Transverse colon (tissue), 4 donors: ENCODE measurements around the gene PRKCG. TPM values are rescaled to one million over a fixed set of nuclear protein-coding genes. Genes with fewer than 3 reads are reported as not detected.

Experiments used
- DNase-seq: peaks from one replicate; pipeline ENCODE4 v3.0.0-alpha.2; 2019
- H3K27ac ChIP-seq, 4 donors: fragments of 200-600 bp; sonication (generic); 2 replicates each; pipeline ENCODE4 v1.5.1; 2016 to 2018; ENCODE audit warnings: inconsistent platforms in 4 of 4
- H3K27me3 ChIP-seq: fragments of 200-600 bp; sonication (generic); 2 replicates; pipeline ENCODE4 v1.5.1; 2017; ENCODE audit warnings: inconsistent platforms
- H3K36me3 ChIP-seq, 4 donors: fragments of 200-600 bp; sonication (generic); 2 replicates each; pipeline ENCODE4 v1.5.1; 2017 to 2019; ENCODE audit warnings: inconsistent platforms in 4 of 4
- H3K4me1 ChIP-seq, 4 donors: fragments of 200-600 bp; sonication (generic); 2 replicates each; pipeline ENCODE4 v1.5.1; 2017 to 2020; ENCODE audit warnings: inconsistent platforms in 4 of 4
- H3K4me3 ChIP-seq, 4 donors: fragments of 200-600 bp; sonication (generic); 1 replicate in 1 of 4; 2 replicates in 3 of 4; pipeline versions ENCODE4 v1.5.1 to v1.6.1; 2017 to 2019; ENCODE audit warnings: inconsistent platforms in 4 of 4
- H3K9me3 ChIP-seq, 2 donors: fragments of 200-600 bp; sonication (generic); 2 replicates each; pipeline ENCODE4 v1.5.1; 2017 to 2019; ENCODE audit warnings: inconsistent platforms in 2 of 2
- EP300 ChIP-seq: sonication (generic); formaldehyde crosslinking; IDR thresholded peaks from one replicate; pipeline ENCODE4 v1.6.1; 2017; ENCODE audit warnings: antibody characterized with exemption, low read depth
- POLR2A ChIP-seq: fragments of 450-650 bp; IDR thresholded peaks from one replicate; pipeline ENCODE4 v1.6.1; 2016; ENCODE audit warnings: antibody characterized with exemption, mild to moderate bottlenecking, moderate library complexity
- POLR2AphosphoS5 ChIP-seq, 3 donors: sonication (generic); formaldehyde crosslinking; IDR thresholded peaks; one replicate each; pipeline ENCODE4 v1.6.1; 2016; ENCODE audit warnings: antibody characterized with exemption in 3 of 3
- WGBS, 2 donors: methylation state at CpG; one replicate each; pipeline ENCODE4 v1.1.5; 2018; ENCODE audit warnings: low coverage in 1 of 2; 5-methylcytosine and 5-hydroxymethylcytosine counted together
- in situ Hi-C, 4 donors: fragments of 200-750 bp; cut with MboI; loops; one replicate each; pipeline versions ENCODE4 v1.15.0 to v1.15.1; 2017; ENCODE audit warnings: low sequenced_read_pairs in 3 of 4, low pct_ligation_motif_present in 1 of 4, low pct_unique_long_range_greater_than_20kb in 1 of 4
- intact Hi-C: fragments of 100-400 bp; cut with DNase I; formaldehyde crosslinking; loops from one replicate; pipeline ENCODE4 v1.15.1; 2023; ENCODE audit warnings: low total_unique reads
- total RNA-seq, 4 donors: library from RNA; depleted of rRNA; stranded (reverse); fragments of >200 nt; gene quantifications; one replicate each; pipeline ENCODE4 v1.1.0, GENCODE V29; 2016
- TF ChIP-seq, protein P1 (sequence below), 5 experiments: fragments of 200-600 bp in 3 of 5; fragments of 450-650 bp in 2 of 5; sonication (generic) in 3 of 5; IDR thresholded peaks; 1 replicate in 2 of 5; 2 replicates in 3 of 5; pipeline ENCODE4 v1.5.1; 2016 to 2017; ENCODE audit warnings: antibody characterized with exemption in 5 of 5, inconsistent platforms in 3 of 5, mild to moderate bottlenecking in 2 of 5, moderate library complexity in 1 of 5

The PRKCG gene
- total RNA-seq, 4 donors from 2014 or later: 0.32 TPM; not detected in 3

GRCh38 chr19:53871454-53871853, 10.5 kb upstream of the PRKCG start:
- peak overlapping the region; percentile 90 to 98 (median 97) for H3K27ac ChIP-seq
- WGBS, 2 donors: 27 to 51% methylated on average over 7 of the region's 7 CpGs
- H3K27me3 ChIP-seq: no peaks in the 10 kb centered on the region
- DNase-seq: no peak
- in situ Hi-C loops (no loop called here), intact Hi-C loops (no loop called here)
- H3K36me3 ChIP-seq: peaks cover 0 to 17% (median 6%) of the 10 kb centered on the region in 4 donors
- H3K4me3 ChIP-seq: peak overlapping the region in 1 of 4 donors; percentile 81
- TF ChIP-seq EP300 (no peak), POLR2AphosphoS5 (IDR thresholded peaks at IDR 0.05) (no peak), POLR2A (no peak)
- TF ChIP-seq, protein P1, sequence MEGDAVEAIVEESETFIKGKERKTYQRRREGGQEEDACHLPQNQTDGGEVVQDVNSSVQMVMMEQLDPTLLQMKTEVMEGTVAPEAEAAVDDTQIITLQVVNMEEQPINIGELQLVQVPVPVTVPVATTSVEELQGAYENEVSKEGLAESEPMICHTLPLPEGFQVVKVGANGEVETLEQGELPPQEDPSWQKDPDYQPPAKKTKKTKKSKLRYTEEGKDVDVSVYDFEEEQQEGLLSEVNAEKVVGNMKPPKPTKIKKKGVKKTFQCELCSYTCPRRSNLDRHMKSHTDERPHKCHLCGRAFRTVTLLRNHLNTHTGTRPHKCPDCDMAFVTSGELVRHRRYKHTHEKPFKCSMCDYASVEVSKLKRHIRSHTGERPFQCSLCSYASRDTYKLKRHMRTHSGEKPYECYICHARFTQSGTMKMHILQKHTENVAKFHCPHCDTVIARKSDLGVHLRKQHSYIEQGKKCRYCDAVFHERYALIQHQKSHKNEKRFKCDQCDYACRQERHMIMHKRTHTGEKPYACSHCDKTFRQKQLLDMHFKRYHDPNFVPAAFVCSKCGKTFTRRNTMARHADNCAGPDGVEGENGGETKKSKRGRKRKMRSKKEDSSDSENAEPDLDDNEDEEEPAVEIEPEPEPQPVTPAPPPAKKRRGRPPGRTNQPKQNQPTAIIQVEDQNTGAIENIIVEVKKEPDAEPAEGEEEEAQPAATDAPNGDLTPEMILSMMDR (IDR thresholded peaks at IDR 0.05): no peak
- no peaks in the 10 kb centered on the region for H3K9me3 ChIP-seq
- peaks cover 32 to 72% (median 48%) of the 10 kb centered on the region in 4 donors for H3K4me1 ChIP-seq

- Histone ChIP-seq H3K27me3 (no peaks in the 10 kb centered on the region), H3K4me3 (no peak overlapping the region), H3K4me1 (peaks cover 24 to 70% (median 43%) of the 10 kb centered on the region in 4 donors), H3K27ac (peak overlapping the region in 3 of 4 donors; percentile 22 to 97 (median 35)), H3K9me3 (no peaks in the 10 kb centered on the region), H3K36me3 (peaks cover 0 to 17% (median 6%) of the 10 kb centered on the region in 4 donors)
- TF ChIP-seq POLR2AphosphoS5 (IDR thresholded peaks at IDR 0.05): no peak
- TF ChIP-seq, protein P1 (IDR thresholded peaks at IDR 0.05): no peak
- no peak for TF ChIP-seq POLR2A
- TF ChIP-seq EP300: no peak
- in situ Hi-C loops: no loop called here
- 77% methylated on average over 6 of the region's 6 CpGs; no CpG with 5 or more reads in 1 of the 2 donors for WGBS, 2 donors
- no peak for DNase-seq
- intact Hi-C loops: no loop called here
Measured at GRCh38 chr19:53872762-53873161, 9.2 kb upstream of the PRKCG start.

DNA sequence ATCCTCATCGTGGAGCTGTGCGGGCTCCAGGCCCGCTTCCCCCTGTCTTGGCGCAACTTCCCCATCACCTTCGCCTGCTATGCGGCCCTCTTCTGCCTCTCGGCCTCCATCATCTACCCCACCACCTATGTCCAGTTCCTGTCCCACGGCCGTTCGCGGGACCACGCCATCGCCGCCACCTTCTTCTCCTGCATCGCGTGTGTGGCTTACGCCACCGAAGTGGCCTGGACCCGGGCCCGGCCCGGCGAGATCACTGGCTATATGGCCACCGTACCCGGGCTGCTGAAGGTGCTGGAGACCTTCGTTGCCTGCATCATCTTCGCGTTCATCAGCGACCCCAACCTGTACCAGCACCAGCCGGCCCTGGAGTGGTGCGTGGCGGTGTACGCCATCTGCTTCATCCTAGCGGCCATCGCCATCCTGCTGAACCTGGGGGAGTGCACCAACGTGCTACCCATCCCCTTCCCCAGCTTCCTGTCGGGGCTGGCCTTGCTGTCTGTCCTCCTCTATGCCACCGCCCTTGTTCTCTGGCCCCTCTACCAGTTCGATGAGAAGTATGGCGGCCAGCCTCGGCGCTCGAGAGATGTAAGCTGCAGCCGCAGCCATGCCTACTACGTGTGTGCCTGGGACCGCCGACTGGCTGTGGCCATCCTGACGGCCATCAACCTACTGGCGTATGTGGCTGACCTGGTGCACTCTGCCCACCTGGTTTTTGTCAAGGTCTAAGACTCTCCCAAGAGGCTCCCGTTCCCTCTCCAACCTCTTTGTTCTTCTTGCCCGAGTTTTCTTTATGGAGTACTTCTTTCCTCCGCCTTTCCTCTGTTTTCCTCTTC, 8.0 kb upstream of the PRKCG start:
- 89 to 94% methylated on average over 16 to 51 of the region's 51 CpGs for WGBS, 2 donors
- no peak for TF ChIP-seq EP300
- no peak for TF ChIP-seq POLR2AphosphoS5 (IDR thresholded peaks at IDR 0.05)
- no peak for TF ChIP-seq POLR2A
- TF ChIP-seq, protein P1 (IDR thresholded peaks at IDR 0.05): no peak

GRCh38 chr19:53874606-53874990, 7.4 kb upstream of the PRKCG start:
- Histone ChIP-seq H3K27ac (peak overlapping the region in 1 of 4 donors; percentile 28), H3K4me3 (no peak overlapping the region), H3K36me3 (peaks cover 0 to 17% (median 6%) of the 10 kb centered on the region in 4 donors), H3K4me1 (peaks cover 26 to 71% (median 38%) of the 10 kb centered on the region in 4 donors), H3K9me3 (no peaks in the 10 kb centered on the region), H3K27me3 (peaks cover 4% of the 10 kb centered on the region)
- 64 to 71% methylated on average over 6 of the region's 6 CpGs for WGBS, 2 donors
- TF ChIP-seq POLR2A: no peak
- no peak for TF ChIP-seq POLR2AphosphoS5 (IDR thresholded peaks at IDR 0.05)
- TF ChIP-seq, protein P1 (IDR thresholded peaks at IDR 0.05): no peak
- no peak for TF ChIP-seq EP300
- intact Hi-C loops (loop anchor here (1.0 kb wide), 1 partner anchor 14 kb away; no protein-coding TSS in a partner anchor), in situ Hi-C loops (no loop called here)
- no peak for DNase-seq

More for the DNA sequence above, 8.0 kb upstream of the PRKCG start:
- Histone ChIP-seq H3K36me3 (peaks cover 0 to 17% (median 6%) of the 10 kb centered on the region in 4 donors), H3K4me1 (peaks cover 24 to 66% (median 38%) of the 10 kb centered on the region in 4 donors), H3K27ac (peak overlapping the region in 1 of 4 donors; percentile 2), H3K9me3 (no peaks in the 10 kb centered on the region), H3K4me3 (no peak overlapping the region), H3K27me3 (no peaks in the 10 kb centered on the region)
- intact Hi-C loops (loop anchor here (1.0 kb wide), 1 partner anchor 14 kb away; no protein-coding TSS in a partner anchor), in situ Hi-C loops (no loop called here)
- no peak for DNase-seq
